Measurements from ENCODE around the gene PIPOX.

The PIPOX gene

DNA sequence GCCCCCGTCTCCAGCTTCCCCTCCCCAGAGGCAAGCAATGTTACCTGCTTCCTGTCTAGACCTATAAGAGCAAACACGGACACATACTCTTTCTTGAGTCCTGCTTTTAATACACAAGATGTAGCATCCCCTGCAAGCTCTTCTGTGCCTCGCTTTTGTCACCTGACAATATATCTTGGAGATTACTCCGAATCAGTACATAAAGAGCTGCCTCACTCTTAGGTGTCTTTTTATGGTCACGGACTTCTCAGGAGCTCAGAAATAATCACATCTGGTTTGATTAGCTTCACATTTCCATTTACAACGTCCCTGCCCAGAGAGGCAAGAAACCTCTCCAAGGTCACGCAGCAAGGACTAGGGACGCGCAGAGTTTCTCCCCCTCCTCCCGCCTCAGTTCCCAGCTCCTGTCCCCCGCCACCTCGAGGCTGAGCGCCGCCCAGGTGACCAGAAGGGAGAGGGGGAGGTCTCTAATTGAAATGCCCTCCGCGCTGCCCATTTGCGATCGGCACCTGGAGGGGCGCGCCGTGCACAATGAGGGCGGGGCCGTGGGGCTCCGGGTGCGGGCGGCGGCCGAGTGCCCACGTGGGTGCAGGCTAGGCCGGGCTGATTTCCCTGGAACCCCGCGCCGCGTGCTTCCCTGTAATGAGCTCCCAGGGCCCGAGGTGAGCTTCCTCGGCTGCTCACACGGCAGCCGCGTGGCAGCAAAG, 23.3 kb upstream of the PIPOX start:
- DNase-seq: no peak

DNA sequence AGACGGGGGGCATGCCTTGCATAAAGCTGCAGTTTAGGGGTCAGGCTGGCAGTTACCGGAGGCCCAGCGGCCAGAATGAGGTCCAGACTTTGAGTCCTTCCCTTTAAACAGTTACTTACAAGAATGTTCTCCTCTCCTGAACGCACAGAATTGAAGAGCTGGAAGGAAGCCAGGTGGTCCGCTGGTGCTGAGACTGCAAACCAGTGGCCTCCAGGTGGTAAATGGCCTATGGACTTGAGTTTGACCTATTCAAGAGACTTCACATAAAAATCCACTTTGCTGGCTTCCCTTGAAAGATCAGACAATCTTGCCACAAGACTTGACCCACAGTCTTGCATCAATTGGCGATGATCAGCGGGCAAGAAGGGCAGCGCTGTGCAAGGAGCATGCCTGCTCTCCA, 22.4 kb upstream of the PIPOX start:
- DNase-seq: no peak

DNA sequence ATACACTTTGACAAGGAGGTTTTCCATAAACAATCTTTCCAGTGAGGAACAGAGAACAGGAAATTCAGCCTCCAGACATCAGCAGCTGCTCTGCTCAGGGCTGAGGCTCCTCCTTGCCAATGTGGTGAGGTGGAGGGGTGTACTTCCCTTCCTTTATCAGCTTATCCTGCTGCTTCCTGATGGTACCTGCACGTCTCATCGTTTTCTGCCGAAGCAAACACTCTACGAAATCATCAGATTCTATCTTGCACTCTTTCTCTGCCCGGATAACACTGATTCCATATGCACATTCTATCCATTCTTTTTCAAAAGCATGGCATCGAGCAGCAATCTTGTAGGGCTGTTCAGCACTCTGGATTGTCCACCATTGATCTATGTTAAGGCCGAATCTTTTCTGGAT, 21.7 kb upstream of the PIPOX start:
- no peak for DNase-seq

DNA sequence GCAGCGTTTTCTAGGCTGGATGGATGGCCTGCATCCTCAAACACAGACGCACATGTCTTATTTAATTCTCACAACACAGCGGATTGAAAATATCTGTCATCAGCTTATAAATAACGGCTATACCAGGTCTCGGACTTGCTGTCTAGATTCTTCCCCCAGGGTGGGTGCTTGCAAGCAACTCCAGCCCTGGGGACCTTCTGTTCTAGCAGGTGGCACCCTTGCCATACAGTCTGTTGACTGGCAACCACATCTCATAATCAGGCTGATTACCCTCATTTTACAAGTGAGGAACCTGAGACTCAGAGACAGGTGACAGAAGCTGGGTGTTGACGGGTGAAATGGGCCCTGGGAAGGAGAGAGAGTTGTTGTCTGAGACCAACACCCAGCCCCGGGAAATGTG, 20.9 kb upstream of the PIPOX start:
- no peak for DNase-seq

DNA sequence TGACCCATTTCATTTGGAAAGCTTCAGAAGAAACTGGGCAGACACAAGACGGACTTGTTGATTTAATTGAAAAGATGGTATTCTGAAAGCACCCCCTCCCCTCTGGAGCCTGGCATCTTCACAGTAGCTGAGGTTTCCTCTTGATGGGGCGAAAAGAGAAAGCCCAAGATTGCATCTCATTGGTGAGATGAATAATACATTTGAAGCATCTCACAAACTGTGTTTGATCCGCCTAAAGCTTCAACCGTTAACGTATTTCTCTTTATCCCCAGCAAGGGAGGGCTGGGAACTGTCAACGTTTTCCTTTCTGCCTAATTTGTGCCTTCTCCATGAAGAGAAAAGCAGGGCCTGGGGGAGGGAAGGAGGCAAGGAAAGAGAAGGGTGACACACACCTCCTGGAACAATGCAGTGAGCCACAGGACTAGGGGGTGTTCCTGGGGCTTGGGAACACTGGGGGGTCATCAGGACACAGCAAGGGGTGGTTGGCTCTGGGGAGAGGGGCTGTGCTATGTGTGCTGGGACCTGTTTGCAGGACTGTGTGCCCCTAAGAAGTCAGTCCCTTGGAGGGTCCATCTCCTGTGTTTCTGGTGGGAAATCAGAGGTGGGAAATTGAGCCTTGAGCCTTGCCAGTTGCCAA, 18.5 kb upstream of the PIPOX start:
- no peak for DNase-seq

DNA sequence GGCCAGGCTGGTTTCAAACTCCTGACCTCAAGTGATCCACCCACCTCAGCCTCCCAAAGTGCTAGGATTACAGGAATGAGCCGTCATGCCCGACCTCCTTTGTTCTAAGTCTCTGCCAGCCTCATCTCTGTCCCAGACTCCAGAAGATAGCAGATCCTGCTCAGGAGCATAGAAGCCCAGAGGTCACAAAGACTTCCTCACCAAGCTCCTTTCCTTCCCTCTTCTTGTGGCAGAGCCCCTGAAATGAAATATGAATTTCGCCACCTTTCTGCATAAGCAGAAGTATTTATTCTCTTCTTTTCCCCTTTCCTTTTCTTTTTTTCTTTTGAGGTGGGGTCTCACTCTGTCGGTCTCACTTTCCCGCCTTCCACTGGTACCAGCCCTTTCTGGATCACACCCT, 11.5 kb upstream of the PIPOX start:
- DNase-seq: no peak

DNA sequence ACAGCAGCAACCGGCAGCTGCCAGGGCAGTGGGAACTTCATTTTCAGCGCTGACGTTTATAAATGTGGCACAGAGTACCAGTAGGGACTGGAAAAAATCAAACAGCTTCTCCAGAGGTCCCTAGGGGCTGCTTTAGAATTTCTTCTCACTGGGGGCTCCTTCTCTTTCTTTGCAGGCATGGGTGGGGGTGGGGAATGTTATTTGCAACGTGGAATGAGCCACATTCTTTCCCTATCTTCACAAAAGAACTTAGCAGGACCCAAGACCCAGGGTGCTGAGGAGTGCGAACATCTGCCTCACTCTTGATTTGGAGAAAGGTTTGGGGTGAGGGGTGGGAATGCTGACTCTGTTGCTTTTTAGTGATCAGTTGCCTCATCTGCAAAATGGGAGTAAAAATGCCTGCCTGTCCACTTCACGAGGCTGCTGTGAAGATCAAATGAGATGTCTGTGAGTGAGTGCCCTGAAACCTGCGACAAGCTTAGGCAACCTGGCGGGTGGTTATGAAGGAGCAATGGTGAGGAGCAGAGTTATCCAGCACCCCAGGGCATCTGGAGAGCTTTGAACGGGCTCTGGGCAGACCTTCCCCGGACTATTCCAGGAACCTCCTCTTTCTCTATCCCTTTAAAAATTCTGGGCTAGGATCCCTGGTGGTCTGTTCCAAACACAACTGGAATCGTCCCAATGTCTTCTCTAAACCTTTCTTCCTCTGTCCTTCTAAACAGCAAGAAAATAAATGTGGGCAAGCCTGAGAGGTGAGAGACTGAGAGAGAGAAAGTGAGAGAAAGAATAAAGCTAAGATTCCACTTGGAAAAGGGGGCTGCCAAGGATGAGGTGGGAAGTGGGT, 10.7 kb upstream of the PIPOX start:
- no peak for DNase-seq

DNA sequence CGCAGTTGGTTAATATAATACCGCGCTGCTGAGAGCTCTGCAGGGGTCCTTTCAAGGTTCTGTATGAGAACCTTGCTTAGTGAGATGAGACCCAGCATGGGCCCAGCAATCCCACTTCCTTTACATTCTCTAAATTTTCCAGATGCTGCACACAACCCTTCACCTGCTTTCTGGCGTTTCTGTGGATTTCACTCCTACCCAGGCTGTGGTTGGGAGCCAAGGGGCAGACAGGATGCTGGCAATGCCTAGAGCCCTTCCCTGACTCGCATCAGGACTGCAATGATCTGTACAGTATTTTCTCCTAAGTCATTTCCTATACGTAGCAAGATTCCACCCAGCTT, 10.1 kb upstream of the PIPOX start:
- DNase-seq: no peak

DNA sequence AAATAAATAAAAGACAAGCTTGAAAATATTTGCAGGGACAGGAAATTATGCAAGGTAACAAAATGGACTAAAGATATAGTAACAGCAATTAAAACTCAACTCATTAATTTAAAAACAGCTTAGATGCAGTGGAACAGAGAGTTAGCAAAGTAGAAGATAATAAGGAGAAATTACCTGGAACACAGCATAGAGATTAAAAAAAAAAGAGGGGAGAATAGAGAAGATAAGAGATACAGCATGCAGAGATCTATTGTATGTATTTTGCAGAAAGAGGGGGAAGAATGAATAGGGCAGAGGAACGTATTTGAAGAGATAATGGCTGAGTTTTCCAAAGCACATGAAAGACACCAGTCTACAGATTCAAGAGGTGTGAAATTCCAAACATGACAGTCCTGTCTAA, 8.4 kb upstream of the PIPOX start:
- no peak for DNase-seq

DNA sequence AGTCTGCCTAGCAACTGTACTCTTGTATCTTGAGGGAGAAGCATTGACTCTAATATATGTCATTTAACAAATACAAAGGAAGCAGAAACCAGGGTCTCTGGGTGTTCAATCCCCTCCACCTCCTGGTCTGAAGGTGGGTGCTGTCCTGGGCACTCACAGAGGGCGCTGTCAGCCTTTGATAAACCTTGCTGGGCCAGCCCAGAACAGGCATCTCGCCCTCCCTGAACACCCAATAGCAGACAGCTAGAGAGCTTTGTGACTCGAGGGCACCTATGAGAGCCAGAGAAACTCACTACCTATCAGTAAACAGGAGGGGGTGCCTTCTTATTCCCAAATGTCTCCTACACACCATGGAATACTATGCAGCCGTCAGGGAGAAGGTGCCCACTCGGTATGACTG, 6.4 kb upstream of the PIPOX start:
- no peak for DNase-seq

DNA sequence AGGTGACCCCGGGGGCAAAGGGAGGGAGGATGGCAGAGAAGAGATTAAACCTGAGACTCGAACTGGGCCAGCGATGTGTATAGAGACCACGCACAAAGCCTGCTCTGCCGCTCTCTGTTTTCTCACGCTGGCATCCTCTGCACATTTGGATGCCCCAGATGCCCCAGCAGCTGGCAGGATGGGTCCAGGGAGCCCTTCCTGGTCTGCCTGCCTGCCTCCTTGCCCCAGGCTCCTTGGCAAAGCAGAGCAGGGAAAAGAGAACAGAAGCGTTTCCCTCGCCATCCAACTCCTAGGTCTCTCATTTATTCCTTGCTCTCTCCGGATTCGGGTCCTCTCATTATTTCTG, 5.2 kb upstream of the PIPOX start:
- DNase-seq: no peak

DNA sequence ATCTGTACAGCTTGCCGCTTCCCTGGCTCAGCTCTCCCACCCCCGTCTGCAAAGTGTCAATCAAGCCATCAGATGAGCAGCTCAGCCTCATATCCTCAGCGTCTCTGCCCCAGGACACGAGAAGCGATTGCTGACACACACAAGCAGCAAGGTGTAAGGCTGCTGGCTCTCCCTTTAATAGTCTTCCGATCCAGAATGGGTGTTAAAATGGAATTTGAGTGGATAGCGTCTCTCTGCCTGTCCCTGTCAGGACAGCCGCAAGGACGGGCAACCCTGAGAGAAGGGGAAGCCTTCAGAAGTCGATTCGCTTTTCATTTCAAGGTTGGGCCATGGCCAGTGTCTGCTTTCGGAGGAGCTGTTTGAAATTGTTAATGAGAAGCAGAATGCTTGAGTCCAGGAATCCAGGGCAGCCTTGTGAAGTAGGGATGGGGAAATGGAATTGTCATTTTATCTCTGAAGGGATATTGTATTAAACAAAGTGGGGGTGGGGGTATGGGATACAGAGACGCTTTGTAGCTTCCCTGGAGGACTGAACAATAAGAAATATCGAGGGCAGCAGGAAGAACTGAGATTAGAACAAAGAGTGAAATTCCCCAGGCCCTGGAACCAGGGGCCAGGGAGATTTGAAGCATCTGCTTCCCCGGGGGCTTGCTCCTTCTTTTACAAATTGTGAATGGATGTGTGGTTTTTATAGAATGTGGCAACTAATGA, 4.7 kb upstream of the PIPOX start:
- no peak for DNase-seq

DNA sequence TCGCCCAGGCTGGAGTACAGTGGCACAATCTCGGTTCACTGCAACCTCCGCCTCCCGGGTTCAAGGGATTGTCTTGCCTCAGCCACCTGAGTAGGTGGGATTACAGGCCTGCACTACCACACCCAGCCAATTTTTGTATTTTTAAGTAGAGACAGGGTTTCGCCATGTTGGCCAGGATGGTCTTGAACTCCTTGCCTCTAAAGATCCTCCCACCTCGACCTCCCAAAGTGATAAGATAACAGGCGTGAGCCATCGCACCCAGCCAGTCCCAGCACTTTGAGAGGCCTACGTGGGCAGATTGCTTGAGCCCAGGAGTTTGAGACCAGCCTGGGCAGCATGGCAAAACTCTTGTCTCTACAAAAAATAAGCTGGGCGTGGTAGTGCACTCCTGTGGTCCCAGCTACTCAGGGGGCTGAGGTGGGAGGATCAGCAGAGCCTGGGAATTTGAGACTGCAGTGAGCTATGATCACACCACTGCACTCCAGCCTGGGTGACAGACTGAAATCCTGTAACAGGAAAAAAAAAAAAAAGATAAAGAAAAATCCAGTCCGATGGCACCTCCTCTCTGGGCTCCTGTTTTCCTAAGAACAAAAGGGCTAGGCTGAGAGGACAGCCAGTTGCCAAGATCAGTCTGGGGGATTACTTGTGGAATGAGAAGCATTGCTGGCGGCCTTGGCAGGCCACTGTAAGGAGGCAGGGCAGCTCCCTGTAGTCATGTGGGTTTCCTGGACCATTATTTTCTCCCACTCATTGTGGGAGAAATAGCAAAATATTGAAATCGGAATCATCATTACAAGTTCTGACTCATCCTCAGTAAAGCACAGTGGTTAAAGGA, 3.0 kb upstream of the PIPOX start:
- no peak for DNase-seq

DNA sequence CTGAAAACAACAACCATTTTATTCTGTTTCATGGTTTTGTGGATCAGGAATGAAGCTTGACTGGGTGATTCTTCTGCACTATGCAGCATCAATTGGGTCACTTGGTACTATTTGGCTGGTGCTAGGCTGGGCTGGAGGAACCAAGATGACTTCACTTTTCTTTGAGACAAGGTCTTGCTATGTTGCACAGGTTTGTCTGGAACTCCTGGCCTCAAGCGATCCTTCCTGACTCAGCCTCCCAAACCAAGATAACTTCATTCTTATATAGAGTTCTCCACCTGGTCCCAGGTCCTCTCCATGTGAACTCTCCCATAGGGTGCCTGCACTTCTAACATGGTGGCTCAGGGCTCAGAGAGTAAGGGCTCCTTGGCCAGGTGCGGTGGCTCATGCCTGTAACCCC, 1.9 kb upstream of the PIPOX start:
- no peak for DNase-seq

DNA sequence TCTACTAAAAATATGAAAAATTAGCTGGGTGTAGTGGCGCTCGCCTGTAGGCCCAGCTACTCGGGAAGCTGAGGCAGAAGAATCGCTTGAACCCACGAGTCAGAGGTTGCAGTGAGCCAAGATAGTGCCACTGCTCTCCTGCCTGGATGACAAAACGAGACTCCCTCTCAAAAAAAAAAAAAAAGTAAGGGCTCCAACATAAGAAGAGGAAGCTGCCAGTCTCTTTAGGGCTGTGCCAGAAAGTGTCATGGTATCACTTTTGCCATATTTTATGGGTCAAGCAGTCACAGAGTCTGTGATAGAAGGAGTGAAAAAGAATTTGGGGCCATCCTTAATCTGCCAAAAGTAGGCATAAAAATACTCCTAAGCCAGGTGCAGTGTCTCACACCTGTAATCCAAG, 1.4 kb upstream of the PIPOX start:
- no peak for DNase-seq

DNA sequence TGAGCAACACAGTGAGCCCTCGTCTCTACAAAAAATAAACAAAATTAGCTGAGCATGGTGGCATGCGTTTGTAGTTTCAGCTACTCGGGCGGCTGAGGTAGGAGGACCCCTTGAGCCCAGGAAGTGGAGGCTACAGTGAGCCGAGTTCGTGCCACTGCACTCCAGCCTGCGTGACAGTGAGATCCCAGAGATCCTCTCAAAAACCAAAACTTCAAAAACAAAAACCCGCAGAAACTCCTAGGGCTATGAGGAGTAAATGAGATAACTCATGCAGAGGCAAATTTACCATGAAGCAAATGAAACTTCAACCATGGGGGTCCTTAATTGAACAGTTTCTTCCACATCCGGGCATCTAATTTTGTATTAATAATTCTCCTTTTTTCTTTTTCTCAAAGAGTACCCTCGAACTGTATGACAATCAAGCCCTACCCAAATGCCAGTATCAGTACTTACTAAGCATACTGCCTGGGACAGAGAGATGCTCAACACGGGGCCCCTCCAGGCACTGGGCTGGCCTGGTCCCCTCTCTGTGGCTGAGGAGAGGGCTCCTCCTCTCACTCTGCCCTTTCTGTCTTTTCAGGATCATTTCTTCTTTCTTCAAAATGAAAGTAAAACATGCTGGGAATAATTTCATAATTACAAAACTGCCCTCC, 789 bp upstream of the PIPOX start:
- DNase-seq: no peak

DNA sequence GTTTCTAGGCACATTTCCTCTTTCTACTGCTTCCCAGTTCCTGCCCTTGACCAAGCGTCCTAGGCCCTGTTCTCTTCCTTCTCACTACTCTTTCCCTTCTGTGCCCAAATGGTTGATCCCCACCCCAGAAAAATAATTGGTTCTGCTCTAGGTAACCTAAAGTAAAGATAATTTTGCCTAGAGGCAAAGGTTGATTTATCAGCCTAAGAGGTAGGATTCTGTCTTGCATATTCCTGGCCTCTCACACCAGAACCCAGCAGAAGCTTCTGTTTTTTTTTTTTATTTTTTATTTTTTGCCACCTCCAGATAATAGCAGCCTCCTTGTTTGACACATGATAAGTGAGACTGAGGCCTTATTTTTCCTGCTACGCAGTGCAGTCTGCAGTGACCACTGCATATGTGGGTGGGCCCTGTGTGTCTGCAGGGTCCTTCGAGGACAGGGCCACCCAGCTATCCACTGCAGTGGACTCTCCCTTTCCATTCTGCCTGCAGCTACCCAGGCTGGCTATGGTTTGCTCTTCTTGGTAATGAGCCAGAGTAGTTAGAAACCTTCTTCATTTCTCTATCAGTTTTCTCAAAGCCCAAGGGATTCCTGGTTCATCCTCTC, 701 bp downstream of the PIPOX start:
- DNase-seq: no peak

DNA sequence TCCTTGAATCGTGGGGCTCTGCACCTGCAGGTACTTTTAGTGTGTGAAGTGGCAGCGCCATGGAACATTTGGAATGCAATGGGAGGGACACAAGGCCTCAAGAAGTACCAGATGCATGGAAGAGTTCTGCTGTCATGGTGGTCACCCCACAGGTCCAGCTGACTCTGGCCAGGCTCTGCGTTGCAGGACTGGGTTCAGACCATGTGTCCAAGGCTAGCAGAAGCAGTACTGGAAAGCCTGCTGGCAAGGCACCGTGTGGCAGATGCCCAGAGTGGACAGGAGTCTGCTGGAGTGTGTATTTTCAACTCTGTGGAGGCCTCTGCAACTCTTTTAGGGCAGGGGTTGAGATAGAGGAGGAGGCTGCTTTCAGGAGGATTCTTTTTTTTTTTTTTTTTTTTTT, 2.1 kb downstream of the PIPOX start:
- DNase-seq: no peak

DNA sequence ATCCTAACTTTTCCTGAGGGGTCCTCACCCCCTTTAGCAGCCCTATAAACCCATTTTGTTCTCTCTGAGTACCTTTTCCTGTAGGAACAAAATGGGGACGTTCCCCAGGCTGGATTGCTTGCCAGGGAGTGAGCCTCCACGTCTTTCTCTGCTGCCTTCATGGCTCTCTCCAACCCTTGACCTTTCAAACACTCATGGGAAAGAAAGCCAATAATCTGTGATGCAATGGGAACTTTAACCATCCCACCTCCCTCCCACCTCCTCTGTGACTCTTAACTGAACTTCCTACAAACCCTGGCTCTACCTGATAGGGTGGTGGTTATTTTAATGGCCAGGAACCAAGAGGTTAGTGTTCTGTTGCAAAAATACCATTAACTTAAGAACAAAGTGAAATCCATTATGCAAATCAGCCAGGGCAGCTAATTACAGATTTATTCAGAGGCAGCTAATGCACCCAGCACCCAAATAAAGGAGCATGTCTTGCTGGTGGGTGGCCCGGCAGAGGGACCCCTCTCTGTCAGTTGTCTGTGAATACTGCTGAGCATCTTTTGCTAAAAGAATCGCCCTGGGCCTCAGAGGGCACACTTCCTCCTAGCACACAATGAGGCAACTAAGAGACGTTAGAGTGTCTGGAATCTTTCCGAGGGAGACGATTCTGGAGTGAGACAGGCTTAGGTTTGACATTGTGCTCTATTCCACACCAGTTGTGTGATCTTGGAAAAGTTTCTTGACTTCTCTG, 3.0 kb downstream of the PIPOX start:
- no peak for DNase-seq

DNA sequence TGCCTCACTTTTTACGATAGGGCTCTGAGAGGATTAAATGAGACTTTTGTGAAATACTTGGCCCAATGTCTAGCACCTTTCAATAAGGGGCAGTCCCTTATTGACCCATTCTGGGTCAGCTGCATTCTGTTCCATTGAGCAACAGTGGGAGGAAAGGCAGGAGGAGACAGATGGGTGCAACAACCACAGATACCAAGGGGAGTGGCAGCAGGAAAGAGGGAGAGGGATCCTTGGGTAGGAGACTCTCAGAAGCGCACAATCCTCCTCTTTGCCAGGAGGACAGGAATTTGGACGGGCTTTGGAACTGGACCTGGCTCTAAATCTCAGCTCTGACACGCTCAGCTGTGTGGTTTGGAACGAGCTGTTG, 3.5 kb downstream of the PIPOX start:
- no peak for DNase-seq

Measured in NCI-H1105 (cell line).